GM12873 (cell line): ENCODE results near the gene KHDC4.

Experiments
- CTCF ChIP-seq: IDR thresholded peaks from 2 replicates; pipeline ENCODE4 v1.5.1; 2012; ENCODE audit warnings: low read depth, mild to moderate bottlenecking, moderate library complexity, low read length, control low read depth; ENCODE audit not compliant: insufficient read depth; ENCODE audit errors: missing control alignments

KHDC4 gene

GRCh38 chr1:155882235-155882634, 52.0 kb downstream of the KHDC4 start:
- TF ChIP-seq CTCF: no peak

- no peak for TF ChIP-seq CTCF
These were observed 53.3 kb downstream of the KHDC4 start for GRCh38 chr1:155880950-155881349.

GRCh38 chr1:155880251-155880650, 54.0 kb downstream of the KHDC4 start:
- no peak for TF ChIP-seq CTCF

GRCh38 chr1:155877945-155878344, 56.3 kb downstream of the KHDC4 start:
- TF ChIP-seq CTCF: no peak

- TF ChIP-seq CTCF: no peak
These were observed 60.4 kb downstream of the KHDC4 start for GRCh38 chr1:155873860-155874259.

GRCh38 chr1:155872527-155872926, 61.7 kb downstream of the KHDC4 start:
- TF ChIP-seq CTCF: no peak

- no peak for TF ChIP-seq CTCF
These were observed 62.8 kb downstream of the KHDC4 start for GRCh38 chr1:155871390-155871789.
